SK-N-DZ (cell line): Measurements from ENCODE around the gene GRPEL1.
A peak's percentile ranks its signal among the peaks of the same experiment; 100 is the strongest.
"Not testable (repeated sequence)": the region's sequence is repeated elsewhere in the genome, so short reads cannot be mapped to it uniquely, and the experiment has no call there.

ENCODE experiments used
- DNase-seq: peaks from one replicate; pipeline ENCODE4 v3.0.0-alpha.2; 2015; ENCODE audit warnings: low spot score

The GRPEL1 gene

DNA sequence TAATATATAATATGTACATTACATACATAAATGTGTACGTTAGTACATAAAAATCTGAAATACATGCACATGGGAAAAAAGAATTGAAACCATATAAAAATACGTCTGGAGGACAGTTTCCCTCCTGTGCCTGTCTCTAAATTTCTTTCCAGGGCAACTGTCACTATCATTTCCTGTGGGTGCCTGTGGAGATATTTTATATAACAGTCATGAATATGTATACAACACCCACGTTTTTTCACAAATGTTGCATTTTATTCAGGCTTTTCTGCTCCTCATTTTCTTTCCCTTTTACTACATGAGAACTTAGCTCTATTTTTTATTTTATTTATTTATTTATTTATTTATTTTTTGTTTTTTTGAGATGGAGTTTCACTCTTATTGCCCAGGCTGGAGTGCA lies 24.2 kb upstream of the GRPEL1 start:
- DNase-seq: no peak

- DNase-seq: no peak
Measured at GRCh38 chr4:7089213-7089986, 21.5 kb upstream of the GRPEL1 start.

GRCh38 chr4:7087036-7087435 lies 19.2 kb upstream of the GRPEL1 start:
- DNase-seq: no peak

- no peak for DNase-seq
Measured at GRCh38 chr4:7086384-7086783, 18.5 kb upstream of the GRPEL1 start.

DNA sequence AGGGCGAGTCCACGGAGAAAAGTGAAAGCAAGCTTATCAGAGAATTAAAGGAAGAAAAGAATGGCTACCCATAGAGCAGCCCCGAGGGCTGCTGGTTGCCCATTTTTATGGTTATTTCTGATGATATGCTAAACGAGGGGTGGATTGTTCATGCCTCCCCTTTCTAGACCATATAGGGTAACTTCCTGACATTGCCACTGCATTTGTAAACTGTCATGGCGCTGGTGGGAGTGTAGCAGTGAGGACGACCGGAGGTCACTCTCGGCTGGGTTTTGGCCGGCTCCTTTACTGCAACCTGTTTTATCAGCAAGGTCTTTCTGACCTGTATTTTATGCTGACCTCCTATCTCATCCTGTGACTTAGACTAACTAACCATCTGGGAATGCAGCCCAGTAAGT lies 16.7 kb upstream of the GRPEL1 start:
- DNase-seq: not testable (repeated sequence)

GRCh38 chr4:7083597-7084563 lies 16.0 kb upstream of the GRPEL1 start:
- no peak for DNase-seq

GRCh38 chr4:7079909-7080308 lies 12.0 kb upstream of the GRPEL1 start:
- DNase-seq: not testable (repeated sequence)

GRCh38 chr4:7079483-7079882 lies 11.6 kb upstream of the GRPEL1 start:
- DNase-seq: not testable (repeated sequence)

GRCh38 chr4:7078025-7078424 lies 10.2 kb upstream of the GRPEL1 start:
- DNase-seq: no peak

DNA sequence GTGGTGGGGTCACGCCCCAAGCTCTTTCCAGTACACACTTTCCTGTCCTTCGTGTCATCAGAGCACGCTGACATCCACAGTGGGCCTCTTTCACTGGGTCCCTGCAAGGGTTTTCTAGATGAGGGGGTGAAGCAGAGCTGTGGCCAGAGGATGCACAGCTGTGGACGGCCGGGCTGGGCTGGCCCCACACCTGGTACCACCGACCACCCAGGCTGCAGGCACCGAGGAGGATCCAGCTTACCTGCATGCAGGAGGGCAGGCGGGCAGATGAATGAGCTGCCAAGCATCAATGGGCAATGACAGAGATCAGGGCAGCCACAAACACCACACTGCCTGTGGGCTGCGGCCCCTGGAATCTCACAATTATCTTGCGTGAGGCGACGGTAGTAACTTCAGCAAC lies 9.5 kb upstream of the GRPEL1 start:
- no peak for DNase-seq

GRCh38 chr4:7076696-7077082 lies 8.8 kb upstream of the GRPEL1 start:
- no peak for DNase-seq

DNA sequence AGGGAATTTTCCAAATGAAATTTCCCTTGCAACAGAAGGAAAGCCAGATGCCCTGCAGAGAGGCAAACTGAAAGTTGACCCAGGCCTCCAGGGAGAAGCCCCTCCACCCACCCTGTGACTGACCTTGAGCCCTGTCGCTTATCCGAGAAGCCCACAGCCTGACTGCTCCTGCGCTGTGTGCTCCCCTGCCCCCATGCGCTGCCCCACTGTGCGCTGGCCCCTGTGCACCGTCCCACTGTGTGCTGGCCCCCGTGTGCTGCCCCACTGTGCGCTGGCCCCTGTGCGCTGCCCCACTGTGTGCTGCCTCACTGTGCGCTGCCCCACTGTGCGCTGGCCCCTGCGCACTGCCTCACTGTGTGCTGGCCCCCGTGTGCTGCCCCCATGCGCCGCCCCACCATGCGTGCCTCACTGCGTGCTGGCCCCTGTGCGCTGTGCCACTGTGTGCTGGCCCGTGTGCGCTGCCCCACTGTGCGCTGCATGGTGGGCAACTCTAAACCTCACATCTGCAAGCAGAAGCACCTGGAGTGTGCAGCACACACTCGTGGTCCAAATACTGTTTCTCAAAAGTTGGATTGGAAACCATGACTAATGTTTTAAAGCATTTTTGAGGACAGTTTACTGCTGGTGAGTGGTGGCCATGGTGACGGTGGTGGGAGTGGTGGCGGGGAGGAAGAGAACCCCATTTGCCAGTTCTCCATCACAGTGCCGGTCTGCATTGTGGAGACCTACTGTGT lies 8.3 kb upstream of the GRPEL1 start:
- no peak for DNase-seq

- DNase-seq: no peak
Measured at GRCh38 chr4:7074426-7074825, 6.6 kb upstream of the GRPEL1 start.

GRCh38 chr4:7073526-7074390 lies 5.9 kb upstream of the GRPEL1 start:
- DNase-seq: peak; percentile 86

DNA sequence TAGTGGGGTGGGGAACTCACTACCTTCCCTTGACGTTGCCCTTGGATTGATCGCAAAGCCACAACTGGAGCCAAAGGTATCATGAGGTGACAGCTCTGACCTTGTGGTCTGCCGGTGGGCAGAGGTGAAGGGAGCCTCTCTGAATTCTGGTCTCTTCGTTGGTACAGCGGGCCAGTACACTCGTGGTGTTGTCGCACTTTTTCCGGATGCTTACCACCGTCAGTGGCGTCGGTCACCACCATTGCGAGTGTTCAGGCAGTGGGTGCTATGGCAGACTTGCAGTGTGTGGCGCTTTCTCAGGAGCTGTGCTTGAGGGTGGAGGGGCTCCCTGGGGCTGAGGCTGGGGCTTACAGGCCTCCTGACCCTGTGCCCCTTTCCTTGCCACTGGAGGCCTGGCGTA lies 5.2 kb upstream of the GRPEL1 start:
- no peak for DNase-seq

GRCh38 chr4:7070729-7071511 lies 3.1 kb upstream of the GRPEL1 start:
- peak; percentile 70 for DNase-seq

- peak; percentile 13 for DNase-seq
Measured at GRCh38 chr4:7068883-7069282, 1.0 kb upstream of the GRPEL1 start.

DNA sequence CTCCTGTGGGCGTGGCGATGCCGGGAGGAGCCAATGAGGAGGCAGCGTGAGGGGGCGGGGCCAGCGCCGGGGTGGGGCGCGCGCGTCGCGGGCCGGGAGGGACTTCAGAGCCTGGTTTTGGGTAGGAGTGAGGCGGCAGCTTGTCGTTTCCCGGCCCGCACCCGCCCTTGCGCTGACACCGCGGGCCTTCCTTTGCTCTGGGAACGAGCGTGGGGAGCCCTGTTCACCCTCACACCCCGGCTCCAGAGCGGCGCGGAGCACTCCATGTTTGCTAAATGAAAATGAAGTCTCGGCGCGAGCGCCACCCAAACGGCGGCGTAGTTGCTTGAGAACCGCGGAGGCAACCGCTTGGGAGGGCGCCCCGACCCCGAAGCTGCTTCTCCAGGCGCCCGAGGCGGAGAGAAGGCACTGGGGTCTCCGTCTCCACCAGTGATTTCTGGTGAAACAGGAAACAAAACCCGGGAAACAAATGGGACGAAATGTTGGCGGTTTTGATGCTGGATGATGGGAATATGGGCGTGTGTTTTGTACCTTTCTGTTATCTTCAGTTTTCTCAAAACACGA lies 497 bp upstream of the GRPEL1 start:
- DNase-seq: no peak

GRCh38 chr4:7067126-7067451 lies 775 bp downstream of the GRPEL1 start:
- DNase-seq: no peak

DNA sequence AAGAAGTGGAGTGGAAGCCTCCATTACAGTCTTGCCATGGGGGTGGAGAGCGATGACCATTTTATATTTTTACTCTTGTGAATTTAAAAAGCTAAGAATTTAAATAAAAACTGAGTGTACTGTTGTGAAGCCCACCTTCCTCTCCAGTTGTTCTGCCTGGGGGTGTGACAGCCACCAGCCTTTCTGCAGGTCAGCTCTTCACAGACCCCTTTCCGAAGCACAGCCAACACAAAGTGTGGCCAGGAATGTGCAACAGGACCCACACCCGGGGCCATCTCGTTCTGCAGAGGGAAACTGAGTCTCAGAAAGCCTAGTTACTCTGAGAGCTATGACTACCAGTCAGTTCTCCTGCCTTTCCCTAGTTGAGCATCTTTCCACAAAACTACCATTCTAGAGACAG lies 1.4 kb downstream of the GRPEL1 start:
- DNase-seq: no peak
